Osteoblast (primary cell): Measurements from ENCODE around the gene MYOZ3. TPM values are rescaled to one million over a fixed set of nuclear protein-coding genes. Genes with fewer than 3 reads are reported as not detected.

Experiments
- DNase-seq: peaks from one replicate; pipeline ENCODE4 v3.0.0; 2011; ENCODE audit warnings: low spot score, mixed read lengths; ENCODE audit not compliant: insufficient read length; ENCODE audit errors: missing footprints
- H2AFZ ChIP-seq: 2 replicates; pipeline ENCODE4 v1.6.0; 2011; ENCODE audit warnings: mild to moderate bottlenecking, low read length
- H3K27ac ChIP-seq: 2 replicates; pipeline ENCODE4 v1.5.1; 2011; ENCODE audit warnings: mild to moderate bottlenecking, low read depth, low read length, moderate library complexity
- H3K27me3 ChIP-seq: 2 replicates; pipeline ENCODE4 v1.6.0; 2012; ENCODE audit warnings: mild to moderate bottlenecking, control low read depth, inconsistent platforms, low read length, moderate library complexity; ENCODE audit not compliant: insufficient read depth
- H3K36me3 ChIP-seq: 2 replicates; pipeline ENCODE4 v1.5.1; 2011; ENCODE audit warnings: mild to moderate bottlenecking, low read length, control low read depth, moderate library complexity; ENCODE audit not compliant: insufficient read depth
- H3K4me1 ChIP-seq: 2 replicates; pipeline ENCODE4 v1.5.1; 2011; ENCODE audit warnings: mild to moderate bottlenecking, low read length, control low read depth, moderate library complexity; ENCODE audit not compliant: insufficient read depth
- H3K4me2 ChIP-seq: 2 replicates; pipeline ENCODE4 v1.6.0; 2011; ENCODE audit warnings: mild to moderate bottlenecking, low read length; ENCODE audit not compliant: insufficient read depth
- H3K4me3 ChIP-seq: fragments of 200-600 bp; sonication (generic); 3 replicates; pipeline ENCODE4 v1.5.1; 2012; ENCODE audit warnings: mild to moderate bottlenecking, low read length, inconsistent platforms; ENCODE audit not compliant: insufficient read depth
- H3K79me2 ChIP-seq: 2 replicates; pipeline ENCODE4 v1.6.0; 2012; ENCODE audit warnings: mild to moderate bottlenecking, low read length, control low read depth, inconsistent platforms; ENCODE audit not compliant: insufficient read depth
- H3K9me3 ChIP-seq: 2 replicates; pipeline ENCODE4 v1.5.1; 2011; ENCODE audit warnings: low read depth, low read length, control low read depth
- H4K20me1 ChIP-seq: 2 replicates; pipeline ENCODE4 v1.6.0; 2012; ENCODE audit warnings: mild to moderate bottlenecking, low read length, control low read depth; ENCODE audit not compliant: insufficient read depth
- total RNA-seq: library from RNA; depleted of rRNA; stranded (reverse); fragments of >200 nt; gene quantifications from 2 replicates; pipeline ENCODE4 v1.2.3, GENCODE V29; 2012
- TF ChIP-seq, protein P1 (sequence below): IDR thresholded peaks from 2 replicates; pipeline ENCODE4 v1.5.1; 2011; ENCODE audit warnings: mild to moderate bottlenecking, low read depth, low read length, moderate library complexity; ENCODE audit errors: extremely low read depth

Gene MYOZ3
- total RNA-seq, 1 donor = under 0.01 TPM

DNA sequence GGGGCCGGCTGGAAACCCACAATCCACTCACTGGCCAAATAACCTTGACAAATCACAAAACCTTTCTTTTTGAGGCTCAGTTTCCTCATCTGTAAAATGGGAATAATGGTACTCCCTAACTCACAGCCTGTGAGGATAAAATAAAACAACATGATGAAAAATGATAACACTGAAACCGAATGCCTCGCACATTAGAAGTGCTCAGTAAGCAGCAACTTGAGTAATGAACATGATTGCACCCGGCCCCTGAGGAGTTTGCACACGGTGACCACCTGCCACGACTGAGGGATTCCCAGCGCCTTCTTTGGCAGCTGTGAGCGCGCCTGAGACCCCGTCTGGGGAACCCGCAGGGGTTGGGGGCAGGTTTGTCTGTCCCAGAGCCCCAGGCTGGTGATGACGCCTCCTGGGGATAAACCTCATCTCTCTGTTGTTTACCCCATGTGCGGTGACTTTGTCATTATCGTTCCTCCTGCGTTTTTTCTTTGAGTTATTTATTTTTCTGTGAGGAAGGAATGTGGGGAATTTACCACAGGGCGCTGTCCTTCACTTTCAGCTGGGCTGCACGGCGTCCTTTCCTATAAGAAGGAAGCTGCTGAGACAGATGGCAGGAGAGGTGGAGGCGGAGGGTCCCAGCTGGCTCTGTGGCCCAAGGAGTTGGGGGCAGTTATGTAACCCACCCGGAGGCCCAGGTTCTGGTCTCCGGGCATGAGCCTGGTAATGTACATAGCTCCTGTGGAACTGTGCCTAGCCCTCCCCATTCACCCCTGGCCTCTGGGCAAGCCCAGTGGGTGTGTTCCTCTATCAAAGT lies 23.6 kb upstream of the MYOZ3 start:
- no peaks in the 10 kb centered on the region for H3K79me2 ChIP-seq
- H3K27ac ChIP-seq = peak overlapping the region; percentile 37
- TF ChIP-seq, protein P1, sequence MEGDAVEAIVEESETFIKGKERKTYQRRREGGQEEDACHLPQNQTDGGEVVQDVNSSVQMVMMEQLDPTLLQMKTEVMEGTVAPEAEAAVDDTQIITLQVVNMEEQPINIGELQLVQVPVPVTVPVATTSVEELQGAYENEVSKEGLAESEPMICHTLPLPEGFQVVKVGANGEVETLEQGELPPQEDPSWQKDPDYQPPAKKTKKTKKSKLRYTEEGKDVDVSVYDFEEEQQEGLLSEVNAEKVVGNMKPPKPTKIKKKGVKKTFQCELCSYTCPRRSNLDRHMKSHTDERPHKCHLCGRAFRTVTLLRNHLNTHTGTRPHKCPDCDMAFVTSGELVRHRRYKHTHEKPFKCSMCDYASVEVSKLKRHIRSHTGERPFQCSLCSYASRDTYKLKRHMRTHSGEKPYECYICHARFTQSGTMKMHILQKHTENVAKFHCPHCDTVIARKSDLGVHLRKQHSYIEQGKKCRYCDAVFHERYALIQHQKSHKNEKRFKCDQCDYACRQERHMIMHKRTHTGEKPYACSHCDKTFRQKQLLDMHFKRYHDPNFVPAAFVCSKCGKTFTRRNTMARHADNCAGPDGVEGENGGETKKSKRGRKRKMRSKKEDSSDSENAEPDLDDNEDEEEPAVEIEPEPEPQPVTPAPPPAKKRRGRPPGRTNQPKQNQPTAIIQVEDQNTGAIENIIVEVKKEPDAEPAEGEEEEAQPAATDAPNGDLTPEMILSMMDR = no peak
- no peak overlapping the region for H2AFZ ChIP-seq
- no peaks in the 10 kb centered on the region for H3K36me3 ChIP-seq
- H3K9me3 ChIP-seq = no peaks in the 10 kb centered on the region
- H4K20me1 ChIP-seq = peaks cover 3% of the 10 kb centered on the region
- no peak overlapping the region for H3K4me3 ChIP-seq
- H3K27me3 ChIP-seq = no peaks in the 10 kb centered on the region
- H3K4me2 ChIP-seq = peak overlapping the region; percentile 54
- peaks cover 66% of the 10 kb centered on the region for H3K4me1 ChIP-seq
- peak; percentile 92 for DNase-seq

DNA sequence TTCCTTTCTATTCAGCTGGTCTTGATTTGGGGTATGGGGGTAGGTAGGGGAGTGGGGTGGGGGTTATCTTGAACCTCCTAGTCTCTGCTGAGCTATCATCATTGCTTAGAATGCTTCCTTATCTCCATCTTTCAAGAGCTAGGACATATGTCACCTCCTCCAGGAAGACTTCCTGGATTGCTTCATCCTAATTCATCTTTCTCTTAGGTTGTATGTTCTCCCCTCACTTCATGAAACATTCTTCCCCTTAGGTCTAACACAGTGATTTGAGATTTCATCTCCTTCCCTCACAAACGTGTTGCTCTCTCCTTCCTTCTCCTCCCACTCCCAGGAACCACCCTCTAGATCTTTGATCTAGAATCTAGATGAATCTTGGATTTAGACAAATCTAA lies 23.0 kb upstream of the MYOZ3 start:
- H3K27ac ChIP-seq = no peak overlapping the region
- no peak overlapping the region for H3K4me3 ChIP-seq
- H3K9me3 ChIP-seq = no peaks in the 10 kb centered on the region
- H3K4me1 ChIP-seq = peaks cover 67% of the 10 kb centered on the region
- H4K20me1 ChIP-seq = peaks cover 3% of the 10 kb centered on the region
- no peaks in the 10 kb centered on the region for H3K27me3 ChIP-seq
- DNase-seq = peak; percentile 66
- H2AFZ ChIP-seq = no peak overlapping the region
- H3K36me3 ChIP-seq = no peaks in the 10 kb centered on the region
- H3K79me2 ChIP-seq = no peaks in the 10 kb centered on the region
- TF ChIP-seq, protein P1 = no peak
- peak overlapping the region; percentile 54 for H3K4me2 ChIP-seq

DNA sequence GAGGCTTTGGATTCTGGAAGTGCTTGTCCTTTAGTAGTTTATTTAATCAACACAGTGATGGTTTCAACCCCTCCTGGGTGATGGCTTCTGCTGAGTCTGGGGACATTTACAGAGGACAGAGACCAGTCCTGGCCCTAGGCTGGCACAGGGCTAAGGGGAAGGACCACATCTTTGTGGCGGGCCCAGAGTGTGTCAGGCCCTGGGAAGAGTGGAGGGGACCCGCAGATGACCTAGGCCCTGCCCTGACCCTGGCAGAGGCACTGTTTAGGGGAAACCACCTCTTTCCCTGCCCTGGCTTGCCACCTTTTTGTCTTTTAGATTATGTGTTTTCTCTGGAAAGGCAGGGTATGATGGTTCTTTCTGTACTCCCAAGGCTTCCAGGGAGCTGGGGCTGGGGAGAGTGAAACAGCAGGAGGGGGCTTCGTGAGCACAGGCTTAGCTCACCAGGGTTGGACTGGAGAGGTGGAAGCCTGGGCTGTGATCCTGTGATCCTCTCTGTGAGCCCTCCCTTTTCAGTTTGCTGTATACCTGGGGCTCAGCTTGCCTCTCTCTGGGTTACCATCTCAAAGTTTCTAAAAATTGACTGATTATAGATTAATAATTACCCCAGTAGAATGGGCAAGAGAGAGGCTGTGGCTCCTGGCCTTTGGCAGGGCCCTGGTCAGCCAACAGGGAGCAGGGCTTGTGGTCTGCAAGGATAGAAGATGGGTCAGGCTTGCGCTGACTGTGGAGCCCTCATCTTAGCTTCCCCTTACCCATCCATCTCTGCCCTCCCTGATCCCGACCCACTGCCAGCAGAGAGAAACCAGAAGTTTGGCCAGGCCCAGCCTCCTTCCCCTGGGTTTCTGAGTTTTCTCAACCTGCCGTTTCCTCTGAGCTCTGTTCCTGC lies 22.3 kb upstream of the MYOZ3 start:
- no peaks in the 10 kb centered on the region for H3K27me3 ChIP-seq
- no peak overlapping the region for H2AFZ ChIP-seq
- H3K9me3 ChIP-seq = no peaks in the 10 kb centered on the region
- TF ChIP-seq, protein P1 = no peak
- peaks cover 71% of the 10 kb centered on the region for H3K4me1 ChIP-seq
- peaks cover under 1% of the 10 kb centered on the region for H3K79me2 ChIP-seq
- peak; percentile 17 for DNase-seq
- peaks cover 3% of the 10 kb centered on the region for H4K20me1 ChIP-seq
- H3K4me2 ChIP-seq = no peak overlapping the region
- H3K27ac ChIP-seq = peak overlapping the region; percentile 38
- no peaks in the 10 kb centered on the region for H3K36me3 ChIP-seq
- H3K4me3 ChIP-seq = no peak overlapping the region

DNA sequence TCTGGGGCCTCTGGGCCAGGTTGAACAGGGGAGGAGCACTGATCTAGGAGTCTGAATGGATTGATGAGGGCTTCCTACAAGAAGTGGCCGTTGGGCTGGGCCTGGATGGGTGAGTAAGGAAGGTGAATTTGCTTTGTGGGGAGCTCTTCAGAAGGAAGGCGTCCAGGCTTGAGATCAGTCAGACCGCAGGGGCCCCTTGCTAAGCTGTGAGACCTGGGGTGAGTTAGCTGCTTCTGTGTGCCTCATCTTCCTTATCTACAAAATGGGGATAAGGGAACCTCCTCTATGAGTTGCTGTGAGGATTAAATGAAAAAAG lies 21.7 kb upstream of the MYOZ3 start:
- Histone ChIP-seq H4K20me1 (peaks cover 3% of the 10 kb centered on the region), H3K9me3 (no peaks in the 10 kb centered on the region), H3K4me2 (no peak overlapping the region), H3K4me1 (peaks cover 77% of the 10 kb centered on the region), H3K27ac (peak overlapping the region; percentile 38), H3K4me3 (no peak overlapping the region), H2AFZ (no peak overlapping the region), H3K36me3 (no peaks in the 10 kb centered on the region), H3K79me2 (peaks cover 7% of the 10 kb centered on the region), H3K27me3 (no peaks in the 10 kb centered on the region)
- peak; percentile 31 for DNase-seq
- TF ChIP-seq, protein P1 = no peak
